GM21529 (cell line): ENCODE data around the gene CEBPA.
"Not testable (repeated sequence)": the region's sequence is repeated elsewhere in the genome, so short reads cannot be mapped to it uniquely, and the experiment has no call there.

Source experiments
- ATAC-seq: cut with Tn5 transposase; IDR thresholded peaks from one replicate; pipeline ENCODE4 v1.9.1; 2021; ENCODE audit not compliant: unreplicated experiment

The CEBPA gene

GRCh38 chr19:33325920-33326319 lies 23.6 kb upstream of the CEBPA start:
- ATAC-seq = no peak

GRCh38 chr19:33324628-33325027 lies 22.3 kb upstream of the CEBPA start:
- ATAC-seq = no peak

- no peak for ATAC-seq
Measured at GRCh38 chr19:33323093-33323820, 20.9 kb upstream of the CEBPA start.

GRCh38 chr19:33320636-33321035 lies 18.3 kb upstream of the CEBPA start:
- no peak for ATAC-seq

GRCh38 chr19:33317991-33318390 lies 15.7 kb upstream of the CEBPA start:
- not testable (repeated sequence) for ATAC-seq

GRCh38 chr19:33317517-33317916 lies 15.2 kb upstream of the CEBPA start:
- ATAC-seq = no peak

GRCh38 chr19:33316541-33317264 lies 14.4 kb upstream of the CEBPA start:
- ATAC-seq = no peak

- ATAC-seq = not testable (repeated sequence)
Measured at GRCh38 chr19:33312808-33313207, 10.5 kb upstream of the CEBPA start.

- ATAC-seq = no peak
Measured at GRCh38 chr19:33312065-33312464, 9.7 kb upstream of the CEBPA start.

- no peak for ATAC-seq
Measured at GRCh38 chr19:33311326-33311682, 9.0 kb upstream of the CEBPA start.

- no peak for ATAC-seq
Measured at GRCh38 chr19:33310606-33311325, 8.4 kb upstream of the CEBPA start.

- ATAC-seq = no peak
Measured at GRCh38 chr19:33309826-33310225, 7.5 kb upstream of the CEBPA start.

GRCh38 chr19:33306853-33307792 lies 4.8 kb upstream of the CEBPA start:
- no peak for ATAC-seq

- no peak for ATAC-seq
Measured at GRCh38 chr19:33306191-33306590, 3.9 kb upstream of the CEBPA start.

- no peak for ATAC-seq
Measured at GRCh38 chr19:33304760-33305647, 2.7 kb upstream of the CEBPA start.

GRCh38 chr19:33304371-33304759 lies 2.0 kb upstream of the CEBPA start:
- no peak for ATAC-seq

GRCh38 chr19:33303791-33304345 lies 1.5 kb upstream of the CEBPA start:
- ATAC-seq = no peak

GRCh38 chr19:33302974-33303790 lies 848 bp upstream of the CEBPA start:
- peak; percentile 27 for ATAC-seq

- no peak for ATAC-seq
Measured at GRCh38 chr19:33301900-33302174, 497 bp downstream of the CEBPA start.
